HepG2 (cell line): ENCODE data around the gene PTPRU. TPM values are rescaled to one million over a fixed set of nuclear protein-coding genes. Genes with fewer than 3 reads are reported as not detected.

ENCODE experiments used
- CBX5 ChIP-seq: sonication (generic); formaldehyde crosslinking; IDR thresholded peaks from 2 replicates; pipeline ENCODE4 v1.4.0; 2020; ENCODE audit warnings: missing genetic modification reagents, borderline replicate concordance
- CREB1 ChIP-seq, 2 experiments: fragments of 450-650 bp in 1 of 2; IDR thresholded peaks; 2 replicates each; pipeline ENCODE4 v1.6.1; 2016 to 2017; ENCODE audit warnings: control low read depth in 1 of 2, mild to moderate bottlenecking in 1 of 2, missing compliant biosample characterization in 1 of 2, missing genetic modification characterization in 1 of 2
- FOXA3 ChIP-seq: IDR thresholded peaks from 2 replicates; pipeline ENCODE4 v1.6.1; 2016; ENCODE audit warnings: missing genetic modification reagents, missing compliant biosample characterization
- HDAC6 ChIP-seq: fragments of 200-600 bp; sonication (generic); IDR thresholded peaks from 2 replicates; pipeline ENCODE4 v1.7.0; 2017; ENCODE audit warnings: mild to moderate bottlenecking, antibody characterized with exemption, low read length, low read depth
- KLF13 ChIP-seq: sonication (generic); formaldehyde crosslinking; IDR thresholded peaks from 2 replicates; pipeline ENCODE4 v1.4.0; 2020; ENCODE audit warnings: mild to moderate bottlenecking, missing genetic modification reagents
- MAFK ChIP-seq, 2 experiments: IDR thresholded peaks in 1 of 2; conservative IDR thresholded peaks in 1 of 2; 2 replicates each; pipeline ENCODE4 v1.6.1; 2011; ENCODE audit warnings: improper control_type of control experiment in 2 of 2, low read length in 2 of 2
- MXD1 ChIP-seq: sonication (generic); formaldehyde crosslinking; IDR thresholded peaks from 2 replicates; pipeline ENCODE4 v1.4.0; 2020; ENCODE audit warnings: mild to moderate bottlenecking, missing genetic modification reagents
- MXD4 ChIP-seq: IDR thresholded peaks from 2 replicates; pipeline ENCODE4 v1.6.1; 2016; ENCODE audit warnings: mild to moderate bottlenecking, missing biosample characterization, missing genetic modification reagents
- RXRB ChIP-seq: IDR thresholded peaks from 2 replicates; pipeline ENCODE4 v1.6.1; 2016; ENCODE audit warnings: borderline replicate concordance, missing genetic modification reagents, missing compliant biosample characterization
- SIN3B ChIP-seq: fragments of 150-350 bp; IDR thresholded peaks from 2 replicates; pipeline ENCODE4 v1.6.1; 2014; ENCODE audit warnings: low read length
- SMC3 ChIP-seq: IDR thresholded peaks from 2 replicates; pipeline ENCODE4 v1.6.1; 2011; ENCODE audit warnings: low read length, improper control_type of control experiment
- SSRP1 ChIP-seq: IDR thresholded peaks from 2 replicates; pipeline ENCODE4 v1.6.1; 2016; ENCODE audit warnings: control low read depth
- TEAD2 ChIP-seq: sonication (generic); formaldehyde crosslinking; IDR thresholded peaks from 2 replicates; pipeline ENCODE4 v1.9.0; 2021; ENCODE audit warnings: missing genetic modification reagents
- TFDP1 ChIP-seq: IDR thresholded peaks from 2 replicates; pipeline ENCODE4 v1.6.1; 2016; ENCODE audit warnings: missing compliant biosample characterization, missing genetic modification reagents, borderline replicate concordance
- TGIF2 ChIP-seq: IDR thresholded peaks from 2 replicates; pipeline ENCODE4 v1.6.1; 2016; ENCODE audit warnings: control low read depth, missing compliant biosample characterization
- ZNF354B ChIP-seq: sonication (generic); formaldehyde crosslinking; IDR thresholded peaks from 2 replicates; pipeline ENCODE4 v1.8.0; 2022; ENCODE audit warnings: mild to moderate bottlenecking, missing genetic modification reagents
- ZNF446 ChIP-seq: sonication (generic); formaldehyde crosslinking; IDR thresholded peaks from 2 replicates; pipeline ENCODE4 v1.5.0; 2020; ENCODE audit warnings: mild to moderate bottlenecking, missing genetic modification reagents
- polyA plus RNA-seq, 8 experiments: library from polyadenylated mRNA; depleted of rRNA in 3 of 8; stranded (reverse) in 7 of 8; unstranded in 1 of 8; fragments of >200 nt; fragmentation: Illumina TruSeq in 4 of 8; extraction: Trizol in 4 of 8; gene quantifications; 2 replicates each; pipeline versions ENCODE4 v1.2.1 to v1.2.3, GENCODE V29; 2011 to 2016; ENCODE audit warnings: low read depth in 4 of 8, missing spikeins in 1 of 8, mixed read lengths in 1 of 8; ENCODE audit not compliant: insufficient read depth in 1 of 8
- total RNA-seq, 5 experiments: library from RNA; depleted of rRNA; stranded (reverse); fragments of >200 nt; fragmentation: Illumina TruSeq; extraction: Trizol; gene quantifications; 2 replicates each; pipeline ENCODE4 v1.2.3, GENCODE V29; 2016; ENCODE audit warnings: low read depth in 1 of 5

PTPRU gene
- total and polyA plus RNA-seq, 2 of the 13 experiments (the other 11 are each of a cell fraction or from before 2014, with no cell fraction given), result 21.6 to 22.3 TPM

- TF ChIP-seq SIN3B, result 0 out of 2 replicates have a peak, but pooled peaks have one; percentile 25
- no peak for TF ChIP-seq KLF13 (CRISPR knock-in tag)
- no peak for TF ChIP-seq ZNF446 (CRISPR knock-in tag)
- no peak for TF ChIP-seq SSRP1 (CRISPR knock-in tag)
- no peak for TF ChIP-seq CREB1 (IDR thresholded peaks at IDR 0.05)
- peak; percentile 51; the same call in 1 of the 2 replicates for TF ChIP-seq CREB1 (CRISPR knock-in tag; IDR thresholded peaks at IDR 0.05)
- TF ChIP-seq CBX5 (CRISPR knock-in tag), result peak; percentile 69; the same call in 1 of the 2 replicates
- TF ChIP-seq SMC3, result peak; percentile 96
- 0 out of 2 replicates have a peak, but pooled peaks have one; percentile 34 for TF ChIP-seq MXD4 (CRISPR knock-in tag)
- no peak for TF ChIP-seq ZNF354B
- peak; percentile 36; the same call in 1 of the 2 replicates for TF ChIP-seq RXRB (CRISPR knock-in tag)
- 0 out of 2 replicates have a peak, but pooled peaks have one; percentile 37 for TF ChIP-seq TFDP1
- no peak for TF ChIP-seq TEAD2
- 0 out of 2 replicates have a peak, but pooled peaks have one; percentile 21 for TF ChIP-seq TGIF2 (CRISPR knock-in tag)
- TF ChIP-seq FOXA3 (CRISPR knock-in tag), result 0 out of 2 replicates have a peak, but pooled peaks have one; percentile 14
- TF ChIP-seq MXD1 (CRISPR knock-in tag), result no peak
- TF ChIP-seq MAFK (conservative IDR thresholded peaks at IDR 0.05 in 1 of 2, IDR thresholded peaks at IDR 0.05 in 1 of 2; ENCODE audit: low read length in 2 of 2), result peak; percentile 36 to 44; a peak in 2 of 4 replicates
- no peak for TF ChIP-seq HDAC6
Measured at GRCh38 chr1:29202584-29203340, 33.6 kb upstream of the PTPRU start (continued).
